H1 (cell line): ENCODE measurements around the gene SLC19A3.

ENCODE experiments used
- BRCA1 ChIP-seq: IDR thresholded peaks from 2 replicates; pipeline ENCODE4 v1.6.1; 2012; ENCODE audit warnings: low read depth, low read length, improper control_type of control experiment
- CBX5 ChIP-seq: fragments of 300-800, 300-1000 bp; sonication (generic); IDR thresholded peaks from 2 replicates; pipeline ENCODE4 v1.7.1; 2016; ENCODE audit warnings: antibody characterized with exemption, low read length, low read depth
- CEBPB ChIP-seq: IDR thresholded peaks from 2 replicates; pipeline ENCODE4 v1.6.1; 2012; ENCODE audit warnings: low read depth, low read length
- EP300 ChIP-seq, 2 experiments: IDR thresholded peaks; 1 replicate in 1 of 2; 2 replicates in 1 of 2; pipeline ENCODE4 v1.6.1; 2011 to 2012; ENCODE audit warnings: low read depth in 2 of 2, low read length in 2 of 2, mild to moderate bottlenecking in 2 of 2, borderline replicate concordance in 1 of 2, inconsistent platforms in 1 of 2, moderate library complexity in 1 of 2
- EZH2 ChIP-seq: fragments of 200-600 bp; sonication (generic); IDR thresholded peaks from 2 replicates; pipeline ENCODE4 v1.7.1; 2012; ENCODE audit warnings: low read depth, mild to moderate bottlenecking, moderate library complexity, low read length, inconsistent platforms; ENCODE audit not compliant: severe bottlenecking
- MAX ChIP-seq: IDR thresholded peaks from 2 replicates; pipeline ENCODE4 v1.6.1; 2012; ENCODE audit warnings: inconsistent platforms
- NANOG ChIP-seq: IDR thresholded peaks from 2 replicates; pipeline ENCODE4 v1.6.1; 2011; ENCODE audit warnings: low read length, low read depth, mild to moderate bottlenecking, inconsistent platforms; ENCODE audit not compliant: insufficient read depth, poor library complexity, severe bottlenecking
- SIRT6 ChIP-seq: IDR thresholded peaks from one replicate; pipeline ENCODE4 v1.7.1; 2012; ENCODE audit warnings: low read length, inconsistent platforms
- SP2 ChIP-seq: IDR thresholded peaks from 2 replicates; pipeline ENCODE4 v1.6.1; 2012; ENCODE audit warnings: mild to moderate bottlenecking, low read length, inconsistent platforms
- ZNF274 ChIP-seq: IDR thresholded peaks from 2 replicates; pipeline ENCODE4 v1.7.0; 2012; ENCODE audit warnings: low read length, borderline replicate concordance; ENCODE audit errors: extremely low read depth
- TF ChIP-seq, protein P1 (sequence below): IDR thresholded peaks from 2 replicates; pipeline ENCODE4 v1.6.1; 2011; ENCODE audit warnings: low read length, improper control_type of control experiment
- TF ChIP-seq, protein P2 (sequence below), 3 experiments: IDR thresholded peaks; 1 replicate in 2 of 3; 2 replicates in 1 of 3; pipeline versions ENCODE4 v1.5.1 to v1.6.1; 2011; ENCODE audit warnings: low read length in 3 of 3, mild to moderate bottlenecking in 3 of 3, inconsistent platforms in 2 of 3, low read depth in 1 of 3, moderate library complexity in 1 of 3; ENCODE audit not compliant: insufficient read depth in 1 of 3; ENCODE audit errors: control extremely low read depth in 1 of 3

GRCh38 chr2:227745594-227745993, 27.8 kb upstream of the SLC19A3 start, which contains the start of gene SCYGR8:
- TF ChIP-seq MAX (no peak), EZH2 (no peak), SIRT6 (no peak), BRCA1 (no peak), SP2 (no peak), CEBPB (no peak), EP300 (IDR thresholded peaks at IDR 0.05; ENCODE audit: borderline replicate concordance in 1 of 2, low read depth in 2 of 2, low read length in 2 of 2) (no peak), NANOG (no peak), ZNF274 (no peak), CBX5 (no peak)
- TF ChIP-seq, protein P1, sequence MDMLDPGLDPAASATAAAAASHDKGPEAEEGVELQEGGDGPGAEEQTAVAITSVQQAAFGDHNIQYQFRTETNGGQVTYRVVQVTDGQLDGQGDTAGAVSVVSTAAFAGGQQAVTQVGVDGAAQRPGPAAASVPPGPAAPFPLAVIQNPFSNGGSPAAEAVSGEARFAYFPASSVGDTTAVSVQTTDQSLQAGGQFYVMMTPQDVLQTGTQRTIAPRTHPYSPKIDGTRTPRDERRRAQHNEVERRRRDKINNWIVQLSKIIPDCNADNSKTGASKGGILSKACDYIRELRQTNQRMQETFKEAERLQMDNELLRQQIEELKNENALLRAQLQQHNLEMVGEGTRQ: no peak
- TF ChIP-seq, protein P2, sequence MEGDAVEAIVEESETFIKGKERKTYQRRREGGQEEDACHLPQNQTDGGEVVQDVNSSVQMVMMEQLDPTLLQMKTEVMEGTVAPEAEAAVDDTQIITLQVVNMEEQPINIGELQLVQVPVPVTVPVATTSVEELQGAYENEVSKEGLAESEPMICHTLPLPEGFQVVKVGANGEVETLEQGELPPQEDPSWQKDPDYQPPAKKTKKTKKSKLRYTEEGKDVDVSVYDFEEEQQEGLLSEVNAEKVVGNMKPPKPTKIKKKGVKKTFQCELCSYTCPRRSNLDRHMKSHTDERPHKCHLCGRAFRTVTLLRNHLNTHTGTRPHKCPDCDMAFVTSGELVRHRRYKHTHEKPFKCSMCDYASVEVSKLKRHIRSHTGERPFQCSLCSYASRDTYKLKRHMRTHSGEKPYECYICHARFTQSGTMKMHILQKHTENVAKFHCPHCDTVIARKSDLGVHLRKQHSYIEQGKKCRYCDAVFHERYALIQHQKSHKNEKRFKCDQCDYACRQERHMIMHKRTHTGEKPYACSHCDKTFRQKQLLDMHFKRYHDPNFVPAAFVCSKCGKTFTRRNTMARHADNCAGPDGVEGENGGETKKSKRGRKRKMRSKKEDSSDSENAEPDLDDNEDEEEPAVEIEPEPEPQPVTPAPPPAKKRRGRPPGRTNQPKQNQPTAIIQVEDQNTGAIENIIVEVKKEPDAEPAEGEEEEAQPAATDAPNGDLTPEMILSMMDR (IDR thresholded peaks at IDR 0.05; ENCODE audit: control extremely low read depth in 1 of 3, insufficient read depth in 1 of 3, low read depth in 1 of 3, low read length in 3 of 3): no peak
